GM12892 (cell line): ENCODE results near the gene GPR176.

ENCODE experiments used
- POLR2A ChIP-seq: IDR thresholded peaks from 2 replicates; pipeline ENCODE4 v1.6.1; 2011; ENCODE audit warnings: low read depth, low read length, control low read depth
- TAF1 ChIP-seq: IDR thresholded peaks from 2 replicates; pipeline ENCODE4 v1.6.1; 2011; ENCODE audit warnings: low read depth, mild to moderate bottlenecking, control low read depth, low read length, borderline replicate concordance

DNA sequence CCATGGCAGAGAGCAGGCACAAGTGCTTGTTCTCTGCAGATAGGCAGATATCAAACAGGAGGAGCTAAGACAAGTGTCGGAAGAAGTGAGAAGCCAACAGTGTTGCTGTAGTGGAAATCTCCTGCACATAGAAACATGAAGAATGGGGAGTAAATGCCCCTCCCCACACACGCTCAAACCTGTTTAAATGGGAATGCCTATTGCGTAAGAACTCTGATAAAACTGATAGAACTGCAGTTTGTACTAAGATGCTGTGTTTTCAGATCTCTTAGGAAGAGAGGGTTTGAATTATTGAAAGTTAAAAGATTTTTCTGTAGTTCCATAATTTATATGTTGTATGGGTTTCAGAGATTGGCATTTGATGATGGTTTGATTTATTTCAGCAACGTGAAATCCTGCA lies 33.5 kb upstream of the GPR176 start:
- TF ChIP-seq POLR2A = no peak
- no peak for TF ChIP-seq TAF1
